Astrocyte (in vitro differentiated cells and primary cell): ENCODE measurements around the gene PRKCB.

Experiments used
- EZH2 ChIP-seq: IDR thresholded peaks from 2 replicates; pipeline ENCODE4 v1.6.1; 2012; ENCODE audit warnings: mild to moderate bottlenecking, low read length, inconsistent platforms; ENCODE audit not compliant: insufficient read depth
- TF ChIP-seq, protein P1 (sequence below): IDR thresholded peaks from 2 replicates; pipeline ENCODE4 v1.5.1; 2011; ENCODE audit warnings: low read depth, mild to moderate bottlenecking, inconsistent platforms, low read length, moderate library complexity; ENCODE audit not compliant: insufficient read depth

GRCh38 chr16:24101431-24101830 lies 265.6 kb downstream of the PRKCB start:
- TF ChIP-seq, protein P1, sequence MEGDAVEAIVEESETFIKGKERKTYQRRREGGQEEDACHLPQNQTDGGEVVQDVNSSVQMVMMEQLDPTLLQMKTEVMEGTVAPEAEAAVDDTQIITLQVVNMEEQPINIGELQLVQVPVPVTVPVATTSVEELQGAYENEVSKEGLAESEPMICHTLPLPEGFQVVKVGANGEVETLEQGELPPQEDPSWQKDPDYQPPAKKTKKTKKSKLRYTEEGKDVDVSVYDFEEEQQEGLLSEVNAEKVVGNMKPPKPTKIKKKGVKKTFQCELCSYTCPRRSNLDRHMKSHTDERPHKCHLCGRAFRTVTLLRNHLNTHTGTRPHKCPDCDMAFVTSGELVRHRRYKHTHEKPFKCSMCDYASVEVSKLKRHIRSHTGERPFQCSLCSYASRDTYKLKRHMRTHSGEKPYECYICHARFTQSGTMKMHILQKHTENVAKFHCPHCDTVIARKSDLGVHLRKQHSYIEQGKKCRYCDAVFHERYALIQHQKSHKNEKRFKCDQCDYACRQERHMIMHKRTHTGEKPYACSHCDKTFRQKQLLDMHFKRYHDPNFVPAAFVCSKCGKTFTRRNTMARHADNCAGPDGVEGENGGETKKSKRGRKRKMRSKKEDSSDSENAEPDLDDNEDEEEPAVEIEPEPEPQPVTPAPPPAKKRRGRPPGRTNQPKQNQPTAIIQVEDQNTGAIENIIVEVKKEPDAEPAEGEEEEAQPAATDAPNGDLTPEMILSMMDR, result no peak
- TF ChIP-seq EZH2, result no peak
